GM18505 (cell line): ENCODE measurements around the gene KIAA0586.
"Not testable (repeated sequence)": the region's sequence is repeated elsewhere in the genome, so short reads cannot be mapped to it uniquely, and the experiment has no call there.

Experiments used
- ATAC-seq: cut with Tn5 transposase; IDR thresholded peaks from one replicate; pipeline ENCODE4 v1.9.1; 2021; ENCODE audit not compliant: unreplicated experiment
- POLR2A ChIP-seq: IDR thresholded peaks from 4 replicates; pipeline ENCODE4 v1.6.1; 2011; ENCODE audit warnings: borderline replicate concordance; ENCODE audit not compliant: insufficient read depth, insufficient read length; ENCODE audit errors: extremely low read depth

Gene KIAA0586

GRCh38 chr14:58572473-58572853, 144.9 kb downstream of the KIAA0586 start:
- TF ChIP-seq POLR2A = no peak
- ATAC-seq = no peak

DNA sequence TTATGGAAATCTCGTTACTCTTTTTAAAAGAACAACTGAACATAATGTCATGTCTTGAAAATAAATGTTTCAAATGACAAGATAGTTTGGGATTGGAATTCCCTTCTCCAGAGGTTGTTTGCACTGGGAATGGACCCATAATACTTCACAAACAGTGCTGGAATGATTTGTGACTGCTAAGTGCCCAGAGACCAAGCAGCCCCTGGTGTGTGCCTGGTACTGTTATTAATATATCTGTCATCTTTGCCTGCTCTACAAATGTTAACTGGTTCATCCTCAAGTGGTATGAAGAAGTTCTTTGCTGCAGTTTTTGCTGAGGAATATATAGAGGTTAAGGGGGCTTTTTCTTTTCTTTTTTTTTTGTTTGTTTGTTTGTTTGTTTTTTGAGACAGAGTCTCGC, 145.3 kb downstream of the KIAA0586 start:
- no peak for ATAC-seq
- TF ChIP-seq POLR2A = no peak

GRCh38 chr14:58574623-58575022, 147.1 kb downstream of the KIAA0586 start:
- no peak for TF ChIP-seq POLR2A
- ATAC-seq = no peak

DNA sequence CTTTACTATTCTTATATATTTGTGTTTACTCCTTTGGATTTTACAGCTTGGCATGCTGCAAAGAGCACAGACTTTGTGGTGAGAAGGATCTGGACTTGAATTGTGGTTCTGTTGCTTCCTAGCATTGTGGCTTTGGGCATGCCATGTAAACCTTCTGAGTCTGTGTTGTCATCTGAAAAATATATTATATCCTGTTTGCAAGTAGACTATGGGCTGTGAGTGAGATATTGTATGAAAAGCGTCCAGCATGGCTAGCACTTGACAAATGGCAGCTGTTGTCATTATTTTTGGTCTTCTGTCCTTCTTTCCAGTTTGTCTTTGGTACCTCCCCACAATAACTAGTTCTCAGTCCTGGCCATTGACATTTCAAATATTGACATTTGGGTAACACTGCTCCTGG, 148.4 kb downstream of the KIAA0586 start:
- no peak for TF ChIP-seq POLR2A
- ATAC-seq = no peak

DNA sequence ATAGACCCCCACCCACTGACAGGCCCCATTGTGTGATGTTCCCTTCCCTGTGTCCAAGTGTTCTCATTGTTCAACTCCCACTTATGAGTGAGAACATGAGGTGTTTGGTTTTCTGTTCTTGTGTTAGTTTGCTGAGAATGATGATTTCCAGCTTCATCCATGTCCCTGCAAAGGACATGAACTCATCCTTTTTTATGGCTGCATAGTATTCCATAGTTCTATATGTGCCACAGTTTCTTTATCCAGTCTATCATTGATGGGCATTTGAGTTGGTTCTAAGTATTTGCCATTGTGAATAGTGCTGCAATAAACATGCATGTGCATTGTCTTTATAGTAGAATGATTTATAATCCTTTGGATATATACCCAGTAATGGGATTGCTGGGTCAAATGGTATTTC, 152.5 kb downstream of the KIAA0586 start:
- ATAC-seq = not testable (repeated sequence)

GRCh38 chr14:58581389-58581788, 153.9 kb downstream of the KIAA0586 start:
- ATAC-seq = not testable (repeated sequence)

DNA sequence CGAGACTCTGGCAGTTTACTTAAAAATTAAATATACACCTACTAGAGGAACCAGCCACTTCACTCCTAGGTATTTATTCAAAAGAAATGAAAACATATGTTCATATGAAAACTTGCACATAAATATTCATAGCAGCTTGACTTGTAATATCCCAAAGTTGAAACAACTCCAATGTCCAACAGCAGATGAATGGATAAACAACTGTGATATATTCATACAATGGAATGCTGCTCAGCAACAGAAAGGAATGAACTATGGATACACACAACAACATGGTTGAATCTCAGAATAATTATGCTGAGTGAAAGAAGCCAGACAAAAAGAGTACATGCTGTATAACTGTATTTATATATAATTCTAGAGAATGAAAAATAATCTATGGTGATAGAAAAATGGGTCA, 156.9 kb downstream of the KIAA0586 start:
- no peak for ATAC-seq
- TF ChIP-seq POLR2A = no peak

- no peak for TF ChIP-seq POLR2A
- ATAC-seq = no peak
Measured at GRCh38 chr14:58587271-58587670, 159.8 kb downstream of the KIAA0586 start.

DNA sequence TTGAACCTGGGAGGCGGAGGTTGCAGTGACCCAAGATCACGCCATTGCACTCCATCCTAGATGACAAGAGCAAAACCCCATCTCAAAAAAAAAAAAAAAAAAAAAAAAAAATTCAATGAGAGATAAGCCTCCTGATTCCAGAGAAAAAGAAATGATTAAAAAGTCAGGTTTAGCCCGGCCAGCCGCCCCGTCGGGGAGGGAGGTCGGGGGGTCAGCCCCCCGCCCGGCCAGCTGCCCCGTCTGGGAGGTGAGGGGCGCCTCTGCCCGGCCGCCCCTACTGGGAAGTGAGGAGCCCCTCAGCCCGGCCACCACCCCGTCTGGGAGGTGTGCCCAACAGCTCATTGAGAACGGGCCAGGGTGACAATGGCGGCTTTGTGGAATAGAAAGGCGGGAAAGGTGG, 160.8 kb downstream of the KIAA0586 start:
- not testable (repeated sequence) for ATAC-seq

DNA sequence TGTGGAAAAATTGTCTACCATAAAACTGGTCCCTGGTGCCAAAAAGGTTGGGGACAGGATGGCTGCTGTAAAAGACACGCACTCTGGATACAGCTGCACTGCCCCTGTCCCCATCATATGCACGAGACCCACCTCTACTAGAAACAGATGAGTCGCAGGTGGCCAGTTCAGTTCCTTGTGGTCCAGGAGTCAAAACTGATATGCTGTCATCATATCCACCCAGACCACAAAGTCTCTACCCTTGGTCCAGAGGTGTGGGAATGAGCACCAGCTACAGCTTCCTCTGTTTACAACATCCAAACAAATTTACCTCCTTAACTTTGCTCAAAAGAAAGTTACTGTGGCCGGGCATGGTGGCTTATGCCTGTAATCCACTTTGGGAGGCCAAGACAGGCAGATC, 166.5 kb downstream of the KIAA0586 start:
- no peak for TF ChIP-seq POLR2A
- ATAC-seq = no peak

GRCh38 chr14:58597041-58597440, 169.5 kb downstream of the KIAA0586 start:
- TF ChIP-seq POLR2A = no peak
- ATAC-seq = no peak

- no peak for ATAC-seq
- no peak for TF ChIP-seq POLR2A
Measured at GRCh38 chr14:58598028-58598803, 170.7 kb downstream of the KIAA0586 start.

DNA sequence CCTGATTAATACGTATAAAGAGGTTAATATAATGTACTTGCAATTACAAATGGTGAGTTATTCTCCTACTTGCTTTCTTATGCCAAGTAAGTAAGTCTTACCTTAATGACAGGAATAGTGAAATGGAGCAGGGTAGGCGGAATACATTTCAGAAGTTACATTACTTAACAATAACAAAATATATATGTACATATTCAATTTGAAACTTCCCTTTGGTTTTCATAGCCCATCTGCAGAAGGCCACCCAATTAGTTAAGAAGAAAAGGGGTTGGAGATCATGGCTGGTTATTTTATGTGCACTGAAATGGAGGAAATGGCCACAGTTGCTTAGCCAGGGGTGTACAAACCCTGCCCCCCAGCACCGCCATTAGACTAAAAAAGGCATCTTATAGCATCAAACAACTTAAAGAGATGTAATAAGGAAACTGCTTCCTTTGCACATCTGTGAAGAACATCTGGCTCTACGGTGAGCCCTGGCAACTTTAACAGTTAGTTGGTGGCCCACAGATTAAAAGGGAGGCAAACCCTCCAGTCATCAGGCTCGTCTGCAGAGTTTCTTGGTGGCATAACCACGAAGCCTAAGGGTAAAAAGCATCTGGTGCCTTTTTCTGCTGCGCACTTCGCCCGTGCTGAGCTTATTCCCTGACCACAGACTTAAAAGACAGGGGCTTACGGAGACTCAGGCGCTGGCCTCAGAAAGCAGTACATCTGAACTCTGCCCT, 171.4 kb downstream of the KIAA0586 start:
- ATAC-seq = no peak
- TF ChIP-seq POLR2A = no peak

- ATAC-seq = no peak
- no peak for TF ChIP-seq POLR2A
Measured at GRCh38 chr14:58599707-58600106, 172.2 kb downstream of the KIAA0586 start.
